GM21576 (cell line): ENCODE results near the gene KRT85.
"Not testable (repeated sequence)": the region's sequence is repeated elsewhere in the genome, so short reads cannot be mapped to it uniquely, and the experiment has no call there.

Source experiments
- ATAC-seq: cut with Tn5 transposase; IDR thresholded peaks from one replicate; pipeline ENCODE4 v1.9.1; 2021; ENCODE audit warnings: mild to moderate bottlenecking, moderate library complexity; ENCODE audit not compliant: unreplicated experiment

The KRT85 gene

DNA sequence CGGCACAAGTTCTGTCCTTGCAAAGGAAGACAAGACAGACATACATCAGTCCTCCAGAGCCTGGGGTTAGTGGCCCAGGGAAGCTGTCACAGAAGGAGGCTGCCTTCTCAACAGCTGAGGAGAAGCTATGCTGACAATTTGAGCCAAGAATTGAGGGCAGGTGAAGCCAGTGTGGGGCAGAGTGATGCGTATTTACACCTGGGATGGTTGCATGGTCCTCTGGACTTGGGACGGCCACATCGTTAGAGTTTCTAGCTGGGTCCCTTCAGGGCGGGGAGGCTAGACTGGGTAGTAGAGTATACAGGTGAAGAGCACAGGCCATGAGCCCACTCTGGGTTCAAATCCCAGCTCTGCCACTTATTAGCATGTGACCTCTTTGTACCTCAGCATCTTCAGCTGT is 16.5 kb downstream of the KRT85 start:
- ATAC-seq, result no peak

DNA sequence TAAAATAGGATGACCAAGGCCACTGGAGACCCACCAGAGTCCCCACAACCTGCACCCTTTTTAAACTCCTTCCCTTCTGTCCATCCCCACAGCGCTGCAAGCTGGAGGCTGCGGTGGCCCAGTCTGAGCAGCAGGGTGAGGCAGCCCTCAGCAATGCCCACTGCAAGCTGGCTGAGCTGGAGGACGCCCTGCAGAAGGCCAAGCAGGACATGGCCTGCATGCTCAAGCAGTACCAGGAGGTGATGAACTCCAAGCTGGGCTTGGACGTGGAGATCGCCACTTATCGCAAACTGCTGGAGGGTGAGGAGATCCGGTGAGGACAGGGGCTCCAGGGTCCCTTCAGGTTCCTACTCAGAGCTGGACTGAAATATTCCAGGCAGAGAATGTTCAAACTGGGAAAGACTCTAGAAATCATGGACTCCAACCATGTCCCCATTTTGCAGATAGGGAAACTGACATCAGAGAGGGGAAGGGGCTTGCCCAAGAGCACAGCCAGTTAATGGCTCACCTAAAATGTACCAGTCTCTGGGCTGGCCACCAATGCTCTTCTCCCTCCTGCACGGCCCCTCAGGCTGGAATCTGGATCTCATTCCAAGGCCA is 17.2 kb downstream of the KRT85 start:
- ATAC-seq, result no peak

DNA sequence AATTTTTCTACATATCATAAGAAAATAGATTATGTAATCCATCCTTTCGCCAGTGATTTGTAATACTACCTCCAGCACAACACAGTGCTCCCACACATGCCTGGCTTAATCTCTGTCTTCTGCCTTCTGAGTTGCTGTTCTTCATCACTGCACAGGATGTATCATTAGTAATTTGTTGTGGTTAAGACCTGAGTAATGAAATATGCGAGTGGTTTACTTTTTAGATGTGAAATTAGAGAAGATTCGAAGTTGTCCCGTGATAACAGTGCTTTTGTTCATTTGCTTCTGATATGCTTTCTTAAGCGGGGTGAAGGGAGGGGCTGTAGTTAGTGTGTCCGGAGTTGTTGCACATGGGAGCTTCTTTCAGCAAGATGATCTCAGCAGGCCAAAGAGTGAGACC is 18.1 kb downstream of the KRT85 start:
- no peak for ATAC-seq

DNA sequence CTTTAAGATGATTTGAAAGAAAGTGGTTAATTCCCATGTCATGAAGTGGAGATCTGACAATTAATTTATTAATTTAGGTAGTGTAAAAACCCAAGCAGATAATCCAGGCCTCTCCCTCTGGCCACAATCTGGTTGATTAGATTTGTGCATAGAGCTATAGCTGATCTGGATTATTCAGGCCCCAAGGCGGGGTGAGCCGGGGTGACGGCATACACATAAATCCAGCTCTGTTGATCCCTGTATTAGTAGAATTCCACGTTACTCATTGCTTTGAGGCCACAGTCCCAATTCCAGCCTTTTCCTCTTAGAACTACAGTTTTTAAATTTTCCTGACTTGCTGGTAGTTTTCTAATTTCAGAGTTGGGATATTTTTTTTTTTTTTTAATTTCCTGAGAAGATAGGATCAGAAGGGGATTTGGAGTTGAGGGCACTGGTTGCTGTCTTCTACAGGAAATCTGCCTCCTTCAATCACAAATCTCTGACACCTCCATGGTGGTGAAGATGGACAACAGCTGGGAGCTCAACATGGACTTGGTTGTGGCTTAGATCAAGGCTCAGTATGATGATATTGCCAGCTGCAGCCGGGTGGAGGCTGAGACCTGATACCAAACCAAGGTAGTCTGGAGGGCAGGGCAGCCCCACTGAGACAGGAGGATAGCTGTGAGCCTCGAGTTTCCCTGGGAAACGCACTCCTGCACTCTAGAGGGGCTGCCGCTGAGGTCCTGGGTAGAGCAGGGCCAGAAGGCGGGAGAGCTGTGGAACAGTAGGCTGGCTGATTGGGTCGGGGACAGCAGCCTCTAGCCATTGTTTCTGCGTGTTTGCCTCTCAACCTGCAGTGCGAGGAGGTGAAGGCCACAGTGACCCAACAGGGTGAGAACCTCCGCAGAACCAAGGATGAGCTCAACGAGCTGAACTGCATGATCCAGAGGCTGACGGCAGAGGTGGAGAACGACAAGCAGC is 19.4 kb downstream of the KRT85 start:
- no peak for ATAC-seq

DNA sequence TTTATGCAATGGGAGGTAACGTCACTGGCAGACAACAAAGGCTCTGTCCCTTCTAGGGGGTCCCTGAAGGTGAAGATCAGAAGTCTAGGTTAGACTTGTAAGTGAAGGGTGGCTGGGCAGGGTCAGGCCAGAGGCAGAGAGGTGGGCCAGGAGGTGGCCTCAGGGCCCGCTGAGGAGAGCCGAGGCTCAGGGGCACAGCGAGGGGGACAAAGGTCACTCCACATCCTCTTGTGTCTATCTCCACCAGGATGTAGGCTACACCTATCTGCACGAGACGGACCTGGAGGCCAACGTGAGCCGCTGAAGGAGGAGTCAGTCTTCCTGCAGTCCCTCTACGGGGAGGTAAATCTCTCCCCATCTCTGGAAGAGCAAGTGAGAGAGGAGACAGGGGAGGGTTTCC is 20.3 kb downstream of the KRT85 start:
- no peak for ATAC-seq

DNA sequence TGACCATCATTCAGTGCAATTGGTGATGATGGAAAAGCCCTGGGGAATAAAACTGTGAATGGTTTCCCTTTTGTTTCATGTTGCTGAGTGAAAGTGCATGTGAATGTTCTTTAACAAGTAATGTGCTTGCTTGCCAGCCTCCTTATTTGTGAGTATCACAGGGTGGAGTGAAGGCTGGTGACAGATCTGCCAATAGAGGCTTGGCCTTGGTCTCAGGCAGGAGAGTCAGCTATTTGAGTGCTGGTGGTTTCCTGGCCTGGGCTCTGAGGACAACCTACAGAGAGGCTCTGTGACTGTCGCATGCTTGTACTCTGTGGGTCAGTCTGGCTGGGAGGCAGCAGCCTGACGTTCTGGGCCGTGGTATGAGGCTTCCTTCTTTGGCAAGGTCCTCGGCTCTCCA is 20.7 kb downstream of the KRT85 start:
- ATAC-seq, result no peak

DNA sequence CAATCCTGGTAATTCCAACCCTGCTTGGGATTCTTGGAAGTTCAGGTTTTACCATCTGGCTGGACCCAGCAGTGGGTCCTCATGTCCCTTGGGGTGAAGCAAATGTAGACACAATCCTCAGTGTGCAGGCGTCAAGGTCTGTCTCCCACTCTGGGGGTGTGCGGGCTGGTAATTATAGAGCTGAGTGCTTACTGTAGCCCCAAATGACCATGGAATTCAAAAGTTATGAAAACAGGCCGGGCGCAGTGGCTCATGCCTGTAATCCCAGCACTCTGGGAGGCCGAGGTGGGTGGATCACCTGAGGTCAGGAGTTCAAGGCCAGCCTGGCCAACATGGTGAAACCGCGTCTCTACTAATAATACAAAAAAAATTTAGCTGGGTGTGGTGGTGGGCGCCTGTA is 22.2 kb downstream of the KRT85 start:
- ATAC-seq, result not testable (repeated sequence)

DNA sequence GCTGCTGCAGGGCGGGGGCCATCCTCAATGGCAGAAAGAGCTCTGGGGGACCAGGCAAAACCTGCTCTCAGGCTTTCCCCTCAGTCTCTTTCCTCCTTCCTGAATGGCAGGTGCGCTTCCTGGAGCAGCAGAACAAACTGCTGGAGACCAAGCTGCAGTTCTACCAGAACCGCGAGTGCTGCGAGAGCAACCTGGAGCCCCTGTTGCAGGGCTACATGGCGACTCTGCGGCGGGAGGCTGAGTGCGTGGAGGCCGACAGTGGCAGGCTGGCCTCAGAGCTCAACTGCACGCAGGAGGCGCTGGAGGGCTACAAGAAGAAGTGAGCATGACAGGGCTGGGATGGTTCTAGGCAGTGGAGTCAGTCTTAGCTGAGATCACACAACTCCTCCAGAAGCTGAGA is 23.2 kb downstream of the KRT85 start:
- ATAC-seq, result no peak

DNA sequence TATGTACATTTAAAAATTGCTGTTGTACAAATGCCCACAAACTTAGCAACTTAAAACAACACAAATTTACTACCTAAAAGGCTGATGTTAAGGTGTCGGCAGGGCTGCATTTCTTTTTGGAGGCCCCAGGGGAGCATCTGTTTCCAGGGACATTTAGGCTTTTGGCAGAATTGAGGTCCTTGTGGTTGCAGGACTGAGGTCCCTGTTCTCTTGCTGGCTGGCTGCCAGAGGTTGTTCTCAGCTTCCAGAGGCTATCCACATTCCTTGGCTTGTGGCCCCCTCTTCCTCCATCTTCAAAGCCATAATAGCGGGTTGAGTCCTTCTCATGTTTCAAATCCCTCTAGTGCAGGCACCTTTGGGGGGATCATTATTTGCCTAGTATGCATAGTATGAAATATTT is 23.7 kb downstream of the KRT85 start:
- ATAC-seq, result no peak

DNA sequence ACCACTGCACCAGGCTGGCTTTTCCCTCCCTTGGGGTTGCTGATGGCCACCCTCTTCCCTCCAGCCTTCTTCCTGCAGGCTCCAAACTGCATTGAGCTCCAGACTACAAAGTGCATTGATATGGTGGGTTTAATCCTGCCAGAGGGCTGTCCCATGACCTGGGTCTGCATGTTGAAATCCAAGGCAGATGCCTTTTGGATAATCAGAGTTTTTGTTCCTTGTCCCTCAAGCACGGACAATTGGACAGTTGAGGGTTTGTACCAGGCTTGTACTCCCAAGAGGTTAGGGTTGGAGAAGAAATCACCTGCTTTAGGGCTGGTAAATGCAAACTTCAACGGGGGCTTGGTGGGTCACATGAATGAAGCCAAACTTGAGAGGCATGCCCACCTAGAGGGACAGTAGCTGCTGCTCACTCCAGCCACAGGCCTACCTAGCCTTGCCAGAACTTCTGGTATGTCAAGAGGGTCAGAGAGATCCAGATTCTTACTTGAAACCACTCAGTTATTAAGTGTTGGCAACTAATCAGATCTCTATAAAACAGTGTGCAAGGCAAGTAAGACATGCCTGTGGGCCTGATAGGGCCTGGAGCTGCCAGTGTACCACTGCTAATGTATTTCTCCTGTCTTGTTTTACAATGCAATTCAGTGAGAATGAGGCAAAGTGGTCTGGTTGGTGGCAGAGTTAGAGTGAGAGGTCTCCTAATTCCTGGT is 24.3 kb downstream of the KRT85 start:
- no peak for ATAC-seq

DNA sequence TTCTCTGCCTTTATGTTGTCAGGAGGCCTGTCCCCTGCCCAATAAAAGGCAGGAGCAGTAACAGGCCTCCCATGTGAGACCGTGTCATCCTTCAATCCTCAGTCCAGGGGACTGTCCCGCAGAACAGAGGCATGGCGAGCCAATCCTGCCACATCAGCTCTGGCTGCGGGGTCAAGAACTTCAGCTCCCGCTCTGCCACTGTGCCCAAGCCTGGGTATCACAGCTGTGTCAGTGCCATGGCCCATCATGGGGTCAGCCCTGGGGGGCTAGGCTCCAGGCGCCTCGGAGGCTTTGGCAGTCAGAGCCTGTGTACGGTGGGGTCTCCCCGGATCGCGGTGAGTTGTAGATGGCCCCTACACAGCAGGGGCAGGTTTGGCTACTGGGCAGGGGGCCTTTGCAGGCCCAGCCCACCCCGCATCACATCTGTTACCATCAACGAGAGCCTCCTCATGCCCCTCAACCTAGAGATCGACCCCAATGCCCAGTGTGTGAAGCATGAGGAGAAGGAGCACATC is 26.2 kb downstream of the KRT85 start:
- no peak for ATAC-seq

DNA sequence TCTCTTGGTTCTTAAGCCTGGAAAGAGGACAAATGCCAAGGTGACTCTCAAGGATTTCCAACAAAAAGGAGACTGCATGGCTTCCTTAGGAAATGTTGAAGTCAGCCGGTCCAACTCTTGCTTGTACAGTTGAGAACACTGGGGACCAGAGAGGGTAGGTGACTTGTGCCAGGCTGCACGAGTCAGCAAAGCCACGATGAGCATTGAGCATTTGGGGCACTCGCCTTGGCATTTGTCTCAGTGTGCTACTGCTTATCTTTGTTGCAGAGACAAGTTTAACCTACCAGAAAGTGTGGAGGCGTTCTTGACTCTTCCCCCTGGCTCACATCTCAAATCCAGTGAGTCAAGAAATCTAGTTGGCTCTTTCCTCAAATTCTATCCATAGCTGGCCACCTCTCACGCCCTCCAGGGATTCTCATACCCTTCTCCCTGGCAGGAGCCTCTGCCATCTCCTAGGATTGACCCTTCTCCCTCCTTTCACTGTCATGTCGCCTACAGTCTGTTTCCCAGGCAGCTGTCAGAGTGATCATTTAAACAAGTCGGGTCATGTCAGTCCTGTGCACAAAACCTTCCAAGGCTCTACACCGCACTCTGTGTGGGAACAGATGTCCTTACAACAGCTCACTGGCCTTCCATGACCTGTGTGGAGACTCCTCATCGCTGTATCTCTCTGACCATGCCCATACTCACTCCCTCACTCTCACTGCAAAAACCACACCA is 28.9 kb downstream of the KRT85 start:
- ATAC-seq, result no peak

DNA sequence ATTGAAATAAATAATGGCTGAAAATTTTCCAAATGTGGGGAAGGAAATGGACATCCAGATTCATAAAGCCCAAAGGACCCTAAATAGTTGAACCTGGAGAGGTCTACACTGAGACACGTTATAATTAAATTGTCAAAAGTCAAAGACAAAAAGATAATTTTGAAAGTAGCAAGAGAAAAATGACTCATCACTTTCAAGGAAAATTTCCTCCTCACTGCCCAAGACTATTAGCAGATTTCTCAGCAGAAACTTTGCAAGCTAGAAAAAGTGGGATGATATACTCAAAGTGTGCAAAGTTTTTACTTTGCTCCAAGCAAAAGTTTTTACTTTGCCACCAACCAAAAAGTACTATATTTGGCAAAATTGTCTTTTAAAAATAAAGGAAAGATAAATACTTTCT is 30.2 kb downstream of the KRT85 start:
- ATAC-seq, result no peak

DNA sequence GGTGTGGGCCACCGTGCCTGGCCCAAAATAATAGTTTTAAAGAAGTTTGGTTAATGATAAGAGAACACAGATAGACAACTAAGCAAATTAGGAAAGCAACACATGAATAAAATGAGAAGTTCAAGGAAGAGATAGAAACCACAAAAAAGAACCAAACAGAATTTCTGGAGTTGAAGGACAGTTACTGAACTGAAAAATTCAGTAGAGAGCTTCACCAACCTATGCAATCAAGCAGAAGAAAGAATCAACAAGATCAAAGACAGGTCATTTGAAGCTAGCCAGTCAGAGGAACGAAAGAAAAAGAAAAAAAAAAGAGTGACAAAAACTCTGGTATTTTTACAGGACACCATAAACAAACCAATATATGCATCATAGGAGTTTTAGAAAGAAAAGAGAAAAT is 30.6 kb downstream of the KRT85 start:
- no peak for ATAC-seq

DNA sequence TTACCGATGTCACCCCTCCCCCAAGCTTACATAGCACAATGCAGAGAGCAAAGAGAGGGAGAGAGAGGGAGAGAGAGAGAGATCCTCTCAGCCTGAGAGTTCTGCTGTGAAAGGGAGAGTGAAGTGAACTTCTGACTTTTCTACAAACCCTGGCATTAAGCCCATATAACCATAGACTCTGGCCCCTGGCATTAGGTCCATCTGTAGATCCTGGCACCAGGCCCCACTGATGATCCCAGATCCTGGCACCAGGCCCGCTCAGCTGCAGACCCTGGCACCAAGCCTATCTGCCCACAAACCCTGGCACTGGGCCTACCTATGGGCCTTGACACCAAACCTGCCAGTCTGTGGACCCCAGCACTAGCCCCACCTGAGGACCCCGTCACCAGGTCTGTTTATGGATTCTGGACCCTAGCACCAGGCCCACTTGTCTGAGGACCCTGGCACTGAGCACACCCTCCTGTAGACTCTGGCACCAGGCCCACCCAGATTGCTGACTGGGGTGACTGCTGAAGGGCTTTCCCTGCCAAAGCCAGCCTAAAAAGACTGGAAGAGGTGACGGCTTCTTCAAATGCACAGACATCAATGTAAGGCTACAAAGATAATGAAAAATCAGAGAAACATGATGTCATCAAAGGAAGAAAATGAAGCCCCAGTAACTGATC is 31.6 kb downstream of the KRT85 start:
- ATAC-seq, result no peak

DNA sequence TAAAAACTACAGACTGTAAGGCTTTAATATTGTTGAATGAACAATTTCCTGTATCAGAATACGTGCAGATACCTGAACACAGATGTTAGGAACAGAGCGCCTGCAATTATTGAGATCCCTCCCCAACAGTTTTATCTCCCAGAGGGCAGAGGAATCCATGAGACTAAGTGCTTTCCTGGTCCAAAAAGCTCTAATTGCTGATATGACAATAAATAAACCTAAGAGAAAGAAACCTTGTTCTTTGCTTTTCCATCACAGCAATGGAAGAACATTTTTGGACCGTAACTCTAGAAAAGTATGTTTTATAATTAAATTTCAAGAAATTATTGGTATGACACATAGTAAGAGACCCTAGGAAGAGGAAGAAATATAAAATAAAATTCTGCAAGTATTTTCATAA is 33.1 kb downstream of the KRT85 start:
- no peak for ATAC-seq

DNA sequence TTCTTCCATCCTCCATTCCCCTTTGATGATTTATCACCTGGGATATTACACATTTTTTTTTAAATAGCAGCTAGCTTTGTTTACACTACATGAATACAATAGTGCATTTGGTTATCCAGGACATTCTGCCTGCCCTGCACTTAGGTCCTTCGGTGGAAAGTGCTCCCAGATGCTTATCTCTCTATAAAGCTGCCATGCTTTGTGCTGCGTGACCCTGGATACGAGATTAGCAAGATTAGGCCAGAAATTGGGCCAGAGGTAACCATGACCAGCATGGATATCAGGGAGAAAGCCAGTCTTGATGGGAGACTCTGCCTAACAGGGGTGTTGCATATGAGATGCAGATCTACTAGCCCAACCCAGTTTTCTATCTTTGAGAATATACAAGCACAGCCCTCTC is 34.0 kb downstream of the KRT85 start:
- ATAC-seq, result no peak

DNA sequence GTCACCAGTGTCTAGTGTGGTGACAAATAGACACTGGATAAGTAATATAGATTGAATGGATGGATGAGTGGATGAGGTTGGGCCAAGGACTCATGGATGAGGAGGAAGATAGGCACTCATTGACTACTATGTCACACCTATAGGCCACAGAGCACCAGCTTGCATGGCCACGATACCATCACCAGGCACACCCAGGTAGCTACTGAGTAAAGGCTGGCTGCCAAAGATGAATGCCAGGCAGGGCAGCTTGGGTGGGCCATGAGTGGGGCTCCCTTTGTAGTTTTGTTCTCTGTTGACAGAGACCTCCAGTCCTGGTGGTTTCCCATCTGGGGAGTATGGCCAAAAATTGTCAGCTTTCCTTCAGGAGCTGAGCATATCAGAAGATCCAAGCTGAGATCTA is 34.9 kb downstream of the KRT85 start:
- ATAC-seq, result no peak

DNA sequence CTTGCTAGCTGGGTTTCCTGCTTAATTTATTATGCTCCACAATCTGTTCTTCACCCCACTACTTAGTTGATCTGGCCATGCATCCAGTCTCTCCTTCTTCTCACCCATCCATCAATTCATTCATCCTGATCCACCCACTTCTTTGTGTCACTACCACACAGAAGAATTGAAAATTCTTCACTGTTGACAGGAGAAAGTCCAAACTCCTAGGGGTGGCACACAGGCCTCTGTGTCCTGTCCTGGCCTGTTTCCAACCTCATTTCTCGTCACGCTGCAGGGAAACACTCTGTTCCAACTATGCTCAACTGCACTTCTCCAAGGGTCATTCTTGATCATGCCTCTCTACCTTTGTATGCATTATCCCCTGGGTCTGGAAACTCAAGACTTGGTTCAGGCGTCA is 35.4 kb downstream of the KRT85 start:
- no peak for ATAC-seq

DNA sequence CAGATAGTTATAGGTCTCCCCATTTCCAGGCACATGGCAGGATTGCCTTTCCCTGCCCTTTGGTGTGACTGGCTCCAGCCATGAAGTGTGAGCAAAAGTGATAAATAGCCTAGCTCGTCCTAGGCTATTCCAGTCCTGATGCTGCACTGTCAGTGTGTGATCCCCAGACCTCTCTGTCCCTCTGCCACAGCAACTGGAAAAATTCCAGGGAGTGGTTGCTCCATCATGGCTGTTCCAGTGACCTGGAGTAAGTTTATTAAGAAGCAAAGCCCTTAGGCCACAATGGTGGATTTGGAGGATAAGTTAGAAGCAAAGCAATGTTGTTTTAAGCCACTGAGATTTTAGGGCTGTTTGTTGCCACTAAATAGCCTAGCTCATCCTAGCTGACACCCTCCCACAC is 36.2 kb downstream of the KRT85 start:
- no peak for ATAC-seq
